HuH-7 (cell line): ENCODE measurements around the gene OR2T1.
"Not testable (repeated sequence)": the region's sequence is repeated elsewhere in the genome, so short reads cannot be mapped to it uniquely, and the experiment has no call there.

Source experiments
- DNase-seq: peaks from one replicate; pipeline ENCODE4 v3.0.0; 2011; ENCODE audit warnings: low spot score

The OR2T1 gene

GRCh38 chr1:248402748-248403147, at the start of gene OR2T1:
Gene OR2T1 (plus strand): TSS chr1:248403048. CDS start chr1:248406148, 3,100 bp downstream.
- no peak for DNase-seq

- no peak for DNase-seq
These were observed 43.4 kb upstream of the OR2T1 start for GRCh38 chr1:248359415-248359814.

GRCh38 chr1:248361121-248361715, 41.6 kb upstream of the OR2T1 start, which contains the start of gene OR2T4:
Gene OR2T4 (plus strand): TSS chr1:248361665. CDS start chr1:248361665, 0 bp downstream.
- no peak for DNase-seq

- DNase-seq: no peak
These were observed 36.2 kb upstream of the OR2T1 start for GRCh38 chr1:248366609-248367008.

- DNase-seq: no peak
These were observed 30.5 kb upstream of the OR2T1 start for GRCh38 chr1:248372394-248372793.

- no peak for DNase-seq
These were observed 29.1 kb upstream of the OR2T1 start for GRCh38 chr1:248373761-248374160.

- DNase-seq: no peak
These were observed 27.4 kb upstream of the OR2T1 start, which contains the start of gene OR2T6 for GRCh38 chr1:248375446-248375845. Gene OR2T6 (plus strand): TSS chr1:248375746. CDS start chr1:248387609, 11,863 bp downstream.

GRCh38 chr1:248376916-248377315, 25.9 kb upstream of the OR2T1 start:
- DNase-seq: no peak

GRCh38 chr1:248380854-248381253, 22.0 kb upstream of the OR2T1 start:
- DNase-seq: no peak

- no peak for DNase-seq
These were observed 14.4 kb upstream of the OR2T1 start for GRCh38 chr1:248388426-248388825.

- DNase-seq: no peak
These were observed 9.8 kb upstream of the OR2T1 start for GRCh38 chr1:248393050-248393449.

GRCh38 chr1:248404024-248404423, 1.2 kb downstream of the OR2T1 start:
- DNase-seq: no peak

- no peak for DNase-seq
These were observed 4.2 kb downstream of the OR2T1 start for GRCh38 chr1:248406721-248407692.

GRCh38 chr1:248416226-248416625, 13.4 kb downstream of the OR2T1 start:
- DNase-seq: no peak

- DNase-seq: no peak
These were observed 15.0 kb downstream of the OR2T1 start for GRCh38 chr1:248417854-248418253.

- DNase-seq: no peak
These were observed 18.5 kb downstream of the OR2T1 start for GRCh38 chr1:248421384-248421783.

GRCh38 chr1:248427526-248428191, 24.8 kb downstream of the OR2T1 start:
- not testable (repeated sequence) for DNase-seq

GRCh38 chr1:248428192-248428533, 25.3 kb downstream of the OR2T1 start:
- not testable (repeated sequence) for DNase-seq

GRCh38 chr1:248431683-248432082, 28.8 kb downstream of the OR2T1 start:
- DNase-seq: not testable (repeated sequence)

GRCh38 chr1:248432201-248432600, 29.4 kb downstream of the OR2T1 start:
- not testable (repeated sequence) for DNase-seq

- DNase-seq: not testable (repeated sequence)
These were observed 31.1 kb downstream of the OR2T1 start for GRCh38 chr1:248433811-248434415.

- not testable (repeated sequence) for DNase-seq
These were observed 32.1 kb downstream of the OR2T1 start for GRCh38 chr1:248434913-248435312.
